Stimulated activated CD4-positive, alpha-beta T cell treated with anti-CD3 and anti-CD28 coated beads, TNF-alpha, amount 100 ng/mL, for 1 hour (primary cell): Measurements from ENCODE around the gene ZFPM1.

Experiments used
- DNase-seq, 3 donors: peaks; one replicate each; pipeline ENCODE4 v3.0.0-alpha.2; 2020; ENCODE audit warnings: low read depth in 3 of 3, low spot score in 1 of 3

ZFPM1 gene

DNA sequence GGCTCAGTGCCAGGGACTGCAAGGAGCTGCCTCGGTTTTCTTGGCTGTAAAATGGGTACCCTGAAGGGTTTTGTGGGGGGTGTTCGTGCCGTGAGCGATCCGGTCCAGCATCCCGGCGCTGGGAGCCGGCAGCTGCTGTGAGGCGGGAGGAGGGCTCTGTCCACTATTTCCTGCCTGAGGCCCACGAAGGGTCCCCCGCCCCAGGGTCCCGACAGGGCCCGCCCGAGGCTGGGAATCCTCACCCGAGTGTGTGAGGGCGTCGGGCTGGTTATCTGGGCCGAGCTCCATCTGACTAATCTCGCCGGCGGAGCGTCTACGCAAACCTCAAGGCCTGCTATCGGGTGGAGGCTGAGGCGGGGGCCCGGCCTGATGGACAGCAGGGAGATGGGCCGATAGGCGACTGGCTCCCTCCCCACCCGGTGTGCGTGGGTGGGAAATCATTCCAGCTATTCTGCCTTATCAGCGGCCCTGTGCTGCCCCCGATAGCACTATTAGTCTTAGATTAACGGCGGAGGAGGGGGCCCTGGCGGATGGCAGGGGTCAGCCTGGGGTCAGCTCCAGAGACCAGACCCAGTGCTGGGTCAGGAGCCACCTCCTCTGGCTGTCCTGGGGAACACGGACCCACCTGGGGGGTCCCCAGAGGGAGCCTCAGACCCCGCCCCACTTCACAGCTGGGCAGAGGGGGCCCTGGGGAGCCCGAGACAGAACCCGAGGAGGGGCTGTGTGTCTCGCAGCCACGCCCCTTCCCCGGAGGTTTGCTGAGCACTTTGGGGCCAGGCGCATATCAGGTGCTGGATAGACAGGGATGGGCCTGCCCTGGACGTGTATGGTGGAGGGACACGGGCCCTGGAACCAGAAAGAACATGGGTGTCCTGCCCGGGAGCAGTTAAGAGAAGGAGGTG lies 44.7 kb downstream of the ZFPM1 start:
- DNase-seq, result no peak

DNA sequence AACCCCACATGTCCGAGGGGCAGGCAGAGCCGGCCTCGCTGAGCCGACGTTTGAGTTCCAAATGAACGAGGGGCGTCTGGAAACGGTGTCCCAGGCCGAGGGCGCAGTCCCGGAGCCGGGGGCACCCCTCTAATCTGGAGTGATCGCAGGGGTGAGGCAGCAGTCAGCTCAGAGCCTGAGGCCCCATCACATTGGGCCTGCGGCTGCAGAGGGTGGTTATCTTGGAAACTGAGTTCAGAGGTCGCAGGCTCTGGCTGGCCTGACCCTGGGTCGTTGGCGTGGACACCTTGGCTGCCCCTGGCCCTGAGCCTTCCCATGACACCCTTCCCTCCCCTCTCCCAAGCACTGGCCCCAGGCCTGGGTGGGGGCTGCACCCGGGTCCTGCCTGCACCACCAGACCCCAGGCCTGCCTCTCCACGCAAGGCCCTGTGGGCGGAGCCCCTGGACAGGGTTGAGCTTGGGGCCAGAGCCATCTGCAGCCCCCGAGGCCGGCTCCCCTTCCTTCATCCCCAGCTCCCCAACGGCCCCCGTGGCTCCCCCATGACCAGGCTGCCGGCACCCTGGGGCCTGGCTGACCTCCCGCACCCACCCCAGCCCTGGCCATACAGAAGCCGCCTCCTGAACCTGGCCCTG lies 45.6 kb downstream of the ZFPM1 start:
- no peak for DNase-seq

GRCh38 chr16:88499292-88499691 lies 46.2 kb downstream of the ZFPM1 start:
- no peak for DNase-seq

GRCh38 chr16:88499836-88500251 lies 46.8 kb downstream of the ZFPM1 start:
- DNase-seq, result no peak

- no peak for DNase-seq
These were observed 47.2 kb downstream of the ZFPM1 start for GRCh38 chr16:88500255-88500661.

DNA sequence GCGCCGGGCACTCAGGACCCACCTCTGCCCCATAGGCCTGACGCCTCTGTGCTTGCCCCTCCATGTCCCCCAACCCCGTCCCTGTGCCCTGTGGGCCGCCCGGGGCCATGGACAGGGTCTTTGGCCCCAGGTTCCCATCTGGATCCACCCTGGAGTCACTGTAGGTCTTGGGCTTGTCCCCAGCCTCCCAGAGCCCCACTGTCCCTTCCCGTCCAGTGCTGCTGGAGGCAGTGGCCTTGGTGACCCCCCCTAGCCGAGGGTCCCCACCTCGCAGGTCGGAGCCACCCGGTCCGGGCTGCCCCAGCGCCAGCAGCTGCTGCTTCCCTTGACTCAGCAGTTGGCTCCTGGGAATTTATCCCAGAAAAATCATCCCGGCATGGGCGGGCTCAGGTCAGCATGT lies 49.3 kb downstream of the ZFPM1 start:
- DNase-seq, result no peak

GRCh38 chr16:88502776-88503280 lies 49.7 kb downstream of the ZFPM1 start:
- no peak for DNase-seq

DNA sequence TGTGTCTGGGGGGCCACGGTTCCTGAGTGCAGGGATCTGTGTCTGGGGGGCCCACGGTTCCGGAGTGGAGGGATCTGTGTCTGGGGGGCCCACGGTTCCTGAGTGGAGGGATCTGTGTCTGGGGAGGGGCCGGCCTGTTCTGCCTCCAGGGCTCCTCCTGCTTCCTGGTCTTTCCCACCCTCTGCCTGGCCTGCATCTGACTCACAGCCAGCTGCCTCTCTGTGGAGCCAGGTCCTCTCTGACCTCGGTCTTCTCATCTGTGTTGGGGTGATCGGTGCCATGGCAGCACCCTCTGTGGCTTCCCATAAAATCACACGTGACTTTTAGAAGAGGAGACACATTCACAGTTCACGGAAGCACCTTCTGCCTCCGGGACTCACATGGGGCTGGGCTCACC lies 50.3 kb downstream of the ZFPM1 start:
- no peak for DNase-seq

GRCh38 chr16:88503771-88504488 lies 50.9 kb downstream of the ZFPM1 start:
- no peak for DNase-seq

DNA sequence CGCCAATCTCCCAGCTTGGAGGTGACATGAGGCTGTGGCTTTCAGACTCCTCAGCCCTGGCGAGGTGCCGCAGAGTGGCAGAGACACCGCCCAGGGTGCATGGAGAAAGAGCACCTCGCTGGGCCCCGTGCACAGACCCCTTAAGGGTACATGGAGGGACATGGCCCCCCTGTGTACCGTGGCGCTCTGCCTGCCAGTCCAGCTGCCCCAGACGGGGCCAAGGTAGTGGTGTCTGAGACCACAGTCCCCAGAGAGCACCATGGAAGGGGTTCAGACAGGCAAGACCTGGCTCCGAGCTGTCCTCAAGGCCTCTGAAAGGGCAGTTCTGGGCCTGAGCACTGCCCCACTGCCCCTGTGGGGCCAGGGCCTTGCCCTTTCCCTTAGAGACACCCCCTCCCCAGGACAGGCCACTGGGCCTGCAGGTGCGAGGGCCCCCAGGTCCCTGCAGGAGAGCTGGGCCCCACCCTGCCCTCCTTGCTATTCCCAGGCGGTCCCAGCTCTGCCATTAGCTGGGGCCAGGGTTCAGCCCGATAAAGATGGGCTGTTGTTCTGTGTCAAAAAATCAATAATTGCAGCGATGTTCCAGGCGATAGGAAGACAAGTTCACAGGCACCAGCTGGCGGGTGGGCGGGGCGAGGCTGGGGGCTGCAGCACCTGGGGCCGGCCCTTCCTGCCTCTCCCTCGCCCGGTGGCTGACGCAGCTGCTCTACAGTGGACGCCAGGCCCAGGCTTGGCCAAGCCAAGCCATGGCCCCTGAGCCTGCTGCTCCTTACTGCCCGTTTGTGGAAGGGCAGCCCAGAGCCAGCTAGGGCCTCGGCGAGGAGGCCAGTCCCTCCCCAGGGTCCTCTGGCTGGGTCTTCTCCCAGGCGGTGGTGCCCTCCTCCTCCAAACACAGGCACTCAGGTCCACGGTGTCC lies 51.7 kb downstream of the ZFPM1 start:
- DNase-seq, result no peak

GRCh38 chr16:88505405-88506082 lies 52.5 kb downstream of the ZFPM1 start:
- DNase-seq, result peak; percentile 18 to 45 (median 39)

DNA sequence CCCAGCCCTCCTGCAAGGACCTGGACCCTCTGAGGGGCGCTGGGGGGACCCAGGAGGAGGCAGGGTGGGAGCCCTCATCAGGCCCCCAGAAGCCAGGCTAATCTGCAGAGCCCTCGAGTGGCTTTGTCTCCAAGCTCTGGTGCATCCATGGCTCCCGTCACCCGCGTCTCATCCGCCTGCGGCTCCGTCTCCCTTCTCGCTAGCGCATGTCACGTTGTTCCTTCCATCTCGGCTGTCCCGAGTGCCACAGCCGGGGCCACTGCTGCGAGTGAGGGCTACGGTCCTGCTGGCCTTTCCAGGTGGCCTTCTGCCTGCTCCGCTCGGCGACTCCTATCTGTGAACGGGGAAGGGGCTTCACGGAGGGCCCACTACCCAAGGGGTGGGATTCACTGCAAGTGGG lies 53.6 kb downstream of the ZFPM1 start:
- no peak for DNase-seq

DNA sequence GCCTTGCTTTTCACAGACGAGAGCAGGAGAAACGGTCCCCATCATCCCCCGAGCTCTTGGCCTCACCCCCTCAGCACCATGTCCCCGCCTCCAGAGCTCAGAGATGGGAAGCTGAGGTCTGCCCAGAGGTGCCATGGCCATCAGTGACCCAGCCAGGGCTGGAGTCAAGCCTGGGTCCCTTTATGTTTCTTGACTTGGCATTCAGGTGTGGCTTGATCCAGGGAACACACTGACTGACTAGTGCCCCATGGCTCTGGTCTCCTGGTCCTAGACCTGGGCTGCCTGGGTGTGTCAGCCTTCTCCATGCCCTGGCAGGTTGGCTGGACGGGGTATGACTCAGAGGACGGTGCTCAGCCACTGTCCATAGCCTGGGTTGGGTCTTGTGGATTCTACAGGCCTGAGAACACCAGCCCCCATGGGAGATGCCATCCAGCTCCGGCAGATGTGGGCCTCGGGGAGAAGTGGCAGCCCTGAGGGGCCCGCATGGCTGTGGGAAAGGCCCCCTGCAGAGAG lies 54.2 kb downstream of the ZFPM1 start:
- DNase-seq, result no peak

DNA sequence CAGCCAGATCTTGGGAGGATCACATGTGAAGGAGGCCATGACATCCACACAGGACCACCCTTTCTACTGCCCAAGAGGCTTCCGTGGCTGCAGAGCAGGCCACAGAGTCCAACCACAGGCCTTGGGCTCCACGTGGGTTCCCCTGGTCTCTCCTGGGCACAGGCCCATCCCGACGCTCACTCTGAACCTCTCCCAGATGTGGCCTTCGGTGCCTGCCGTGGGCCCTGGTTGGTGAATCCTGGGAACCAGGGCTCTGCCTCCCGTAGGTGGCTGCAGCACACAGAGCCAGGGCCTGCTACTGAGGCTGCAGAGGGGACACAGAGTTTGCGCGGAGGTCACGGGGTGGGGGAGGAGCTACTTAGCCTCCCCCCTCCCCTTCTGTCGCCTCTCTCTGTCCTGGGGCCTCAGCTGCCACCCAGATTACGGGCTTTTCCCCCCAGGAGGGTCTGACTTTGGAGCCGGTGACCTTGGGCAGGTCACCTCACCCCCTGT lies 55.3 kb downstream of the ZFPM1 start:
- DNase-seq, result no peak

- no peak for DNase-seq
These were observed 56.0 kb downstream of the ZFPM1 start for GRCh38 chr16:88508868-88509748.

- DNase-seq, result no peak
These were observed 56.6 kb downstream of the ZFPM1 start for GRCh38 chr16:88509749-88510069.

- no peak for DNase-seq
These were observed 57.3 kb downstream of the ZFPM1 start for GRCh38 chr16:88510091-88510994.

GRCh38 chr16:88511060-88511459 lies 58.0 kb downstream of the ZFPM1 start:
- no peak for DNase-seq
